CD1c-positive myeloid dendritic cell (primary cell): ENCODE data around the gene DDX27.
A peak's percentile ranks its signal among the peaks of the same experiment; 100 is the strongest.
"Not testable (repeated sequence)": the region's sequence is repeated elsewhere in the genome, so short reads cannot be mapped to it uniquely, and the experiment has no call there.

Source experiments
- DNase-seq: peaks from one replicate; pipeline ENCODE4 v3.0.0-alpha.2; 2016; ENCODE audit errors: extremely low spot score

Gene DDX27

GRCh38 chr20:49219091-49219923 lies at the start of gene DDX27:
DDX27 (plus strand) TSS chr20:49219416; CDS start chr20:49219449, 33 bp downstream.
- DNase-seq: peak; percentile 100

- no peak for DNase-seq
Observed at GRCh38 chr20:49169547-49169946, 49.7 kb upstream of the DDX27 start.

- DNase-seq: no peak
Observed at GRCh38 chr20:49170714-49171113, 48.5 kb upstream of the DDX27 start.

- DNase-seq: no peak
Observed at GRCh38 chr20:49171909-49172308, 47.3 kb upstream of the DDX27 start.

- DNase-seq: no peak
Observed at GRCh38 chr20:49172413-49172812, 46.8 kb upstream of the DDX27 start.

- DNase-seq: no peak
Observed at GRCh38 chr20:49174183-49174582, 45.0 kb upstream of the DDX27 start.

- no peak for DNase-seq
Observed at GRCh38 chr20:49179368-49180277, 39.6 kb upstream of the DDX27 start.

- DNase-seq: no peak
Observed at GRCh38 chr20:49181265-49181877, 37.8 kb upstream of the DDX27 start.

GRCh38 chr20:49183444-49183843 lies 35.8 kb upstream of the DDX27 start:
- no peak for DNase-seq

- not testable (repeated sequence) for DNase-seq
Observed at GRCh38 chr20:49184084-49184501, 35.1 kb upstream of the DDX27 start.

GRCh38 chr20:49184691-49185070 lies 34.5 kb upstream of the DDX27 start:
- no peak for DNase-seq

GRCh38 chr20:49185071-49185761 lies 34.0 kb upstream of the DDX27 start:
- DNase-seq: no peak

- peak; percentile 67 for DNase-seq
Observed at GRCh38 chr20:49186535-49187329, 32.5 kb upstream of the DDX27 start.

- no peak for DNase-seq
Observed at GRCh38 chr20:49187330-49187850, 31.8 kb upstream of the DDX27 start.

GRCh38 chr20:49187851-49188641 lies 31.2 kb upstream of the DDX27 start, which contains the start of gene STAU1:
STAU1 (minus strand) TSS chr20:49188334; CDS start chr20:49166201, 22,133 bp downstream.
- DNase-seq: peak; percentile 96

GRCh38 chr20:49192944-49193518 lies 26.2 kb upstream of the DDX27 start:
- not testable (repeated sequence) for DNase-seq

GRCh38 chr20:49199729-49200293 lies 19.4 kb upstream of the DDX27 start:
- no peak for DNase-seq

GRCh38 chr20:49203011-49203410 lies 16.2 kb upstream of the DDX27 start:
- DNase-seq: no peak

GRCh38 chr20:49203746-49204145 lies 15.5 kb upstream of the DDX27 start:
- no peak for DNase-seq
